HFFc6 (cell line): Measurements from ENCODE around the gene HPSE. TPM values are rescaled to one million over a fixed set of nuclear protein-coding genes. Genes with fewer than 3 reads are reported as not detected.
"Not testable (repeated sequence)": the region's sequence is repeated elsewhere in the genome, so short reads cannot be mapped to it uniquely, and the experiment has no call there.

Experiments used
- DNase-seq: peaks from one replicate; pipeline ENCODE4 v3.0.0-alpha.2; 2018
- H3K27ac Mint-ChIP-seq: 2 replicates; pipeline ENCODE4 v1.8.0; 2020; ENCODE audit warnings: mild to moderate bottlenecking, mixed read lengths
- H3K27me3 Mint-ChIP-seq: 2 replicates; pipeline ENCODE4 v1.8.0; 2021; ENCODE audit warnings: mild to moderate bottlenecking, moderate library complexity, mixed read lengths; ENCODE audit not compliant: insufficient read depth
- H3K36me3 Mint-ChIP-seq: 2 replicates; pipeline ENCODE4 v1.8.0; 2021; ENCODE audit warnings: low read depth, mixed read lengths
- H3K4me1 Mint-ChIP-seq: 2 replicates; pipeline ENCODE4 v1.8.0; 2020; ENCODE audit warnings: low read depth, mixed read lengths
- H3K4me3 Mint-ChIP-seq: 2 replicates; pipeline ENCODE4 v1.8.0; 2020; ENCODE audit warnings: mild to moderate bottlenecking, moderate library complexity, mixed read lengths
- H3K9me3 Mint-ChIP-seq: 2 replicates; pipeline ENCODE4 v1.8.0; 2020; ENCODE audit warnings: mild to moderate bottlenecking, mixed read lengths
- CTCF ChIP-seq: fragments of 200-600 bp; sonication (generic); IDR thresholded peaks from 2 replicates; pipeline ENCODE4 v1.5.0; 2021; ENCODE audit warnings: antibody characterized with exemption, mild to moderate bottlenecking
- total RNA-seq, 6 experiments: library from RNA; stranded (reverse); fragmentation: NEBNext Ultra II Directional; extraction: Animal tissue kit (Norgen Biotek cat#: 25700); gene quantifications; 2 replicates in 1 of 6; 3 replicates in 5 of 6; pipeline ENCODE4 v1.2.3, GENCODE V29; 2021

Gene HPSE
- total RNA-seq, 6 experiments from 2014 or later, result 0.33 to 1.0 (median 0.83) TPM

DNA sequence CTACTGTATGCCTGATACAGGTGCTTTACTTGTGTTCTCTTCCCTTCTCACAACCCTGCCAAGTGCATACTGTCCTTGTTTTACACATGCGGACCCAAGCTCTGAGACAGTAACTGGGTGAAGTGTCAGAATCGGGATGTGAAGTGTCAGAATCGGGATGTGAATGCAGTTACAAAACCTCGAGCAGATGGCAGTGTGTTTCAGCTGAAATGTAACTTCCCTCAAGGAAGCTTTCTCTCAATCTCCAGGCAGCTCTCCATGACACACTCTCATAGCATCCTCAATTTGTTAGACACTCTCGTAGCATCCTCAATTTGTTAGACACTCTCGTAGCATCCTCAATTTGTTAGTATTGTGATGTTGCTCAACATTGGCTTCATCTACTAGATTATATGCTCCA, 1.1 kb upstream of the HPSE start:
- no peak overlapping the region for H3K27ac Mint-ChIP-seq
- H3K36me3 Mint-ChIP-seq, result no peaks in the 10 kb centered on the region
- TF ChIP-seq CTCF, result no peak
- H3K9me3 Mint-ChIP-seq, result no peaks in the 10 kb centered on the region
- DNase-seq, result no peak
- H3K4me1 Mint-ChIP-seq, result peaks cover 10% of the 10 kb centered on the region
- peaks cover 24% of the 10 kb centered on the region for H3K27me3 Mint-ChIP-seq
- peak overlapping the region; percentile 82; the same call in 1 of the 2 replicates for H3K4me3 Mint-ChIP-seq

- H3K4me1 Mint-ChIP-seq, result peaks cover 20% of the 10 kb centered on the region
- H3K36me3 Mint-ChIP-seq, result no peaks in the 10 kb centered on the region
- TF ChIP-seq CTCF, result no peak
- no peak for DNase-seq
- H3K4me3 Mint-ChIP-seq, result no peak overlapping the region
- no peaks in the 10 kb centered on the region for H3K9me3 Mint-ChIP-seq
- H3K27me3 Mint-ChIP-seq, result peaks cover 14% of the 10 kb centered on the region; the same call in 1 of the 2 replicates
- H3K27ac Mint-ChIP-seq, result no peak overlapping the region
Measured at GRCh38 chr4:83331956-83332355, 2.7 kb downstream of the HPSE start.

DNA sequence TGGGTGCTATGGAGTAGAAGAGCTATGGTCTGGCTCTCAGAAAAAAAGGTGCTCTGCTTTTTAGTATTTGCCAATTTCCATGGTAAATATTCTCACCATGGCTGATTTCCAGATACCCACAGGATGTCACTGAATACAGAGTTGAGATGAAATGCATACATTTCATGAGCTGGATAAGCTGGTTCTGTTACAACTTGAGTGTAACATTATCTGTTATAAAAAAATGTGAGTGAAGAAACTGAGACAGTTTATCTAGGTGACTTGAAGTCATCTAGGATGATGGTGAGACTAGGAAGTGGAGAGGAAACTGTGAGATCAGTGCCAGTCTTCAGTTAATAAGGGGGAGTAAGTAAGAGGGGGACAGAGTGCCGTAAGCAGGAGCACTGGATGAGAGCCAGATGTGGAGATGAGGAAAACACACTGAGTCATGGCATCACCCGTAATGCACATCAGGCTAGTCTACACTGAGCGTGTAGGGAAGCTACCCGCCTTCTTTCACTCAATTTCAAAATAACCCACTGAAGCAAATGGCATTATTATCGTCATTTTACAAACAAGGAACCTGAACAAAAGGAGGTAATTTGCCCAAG, 5.0 kb downstream of the HPSE start:
- Mint-ChIP-seq H3K36me3 (no peaks in the 10 kb centered on the region), H3K9me3 (no peaks in the 10 kb centered on the region), H3K4me3 (no peak overlapping the region), H3K4me1 (peaks cover 10% of the 10 kb centered on the region), H3K27ac (no peak overlapping the region), H3K27me3 (peaks cover 23% of the 10 kb centered on the region; the same call in 1 of the 2 replicates)
- TF ChIP-seq CTCF, result no peak
- no peak for DNase-seq

- no peak for DNase-seq
- Mint-ChIP-seq H3K36me3 (no peaks in the 10 kb centered on the region), H3K9me3 (no peaks in the 10 kb centered on the region), H3K4me3 (no peak overlapping the region), H3K27ac (no peak overlapping the region), H3K27me3 (peaks cover 20% of the 10 kb centered on the region; the same call in 1 of the 2 replicates), H3K4me1 (peaks cover 10% of the 10 kb centered on the region)
- TF ChIP-seq CTCF, result peak; percentile 13; the same call in 1 of the 2 replicates
Measured at GRCh38 chr4:83328521-83329187, 6.0 kb downstream of the HPSE start.

DNA sequence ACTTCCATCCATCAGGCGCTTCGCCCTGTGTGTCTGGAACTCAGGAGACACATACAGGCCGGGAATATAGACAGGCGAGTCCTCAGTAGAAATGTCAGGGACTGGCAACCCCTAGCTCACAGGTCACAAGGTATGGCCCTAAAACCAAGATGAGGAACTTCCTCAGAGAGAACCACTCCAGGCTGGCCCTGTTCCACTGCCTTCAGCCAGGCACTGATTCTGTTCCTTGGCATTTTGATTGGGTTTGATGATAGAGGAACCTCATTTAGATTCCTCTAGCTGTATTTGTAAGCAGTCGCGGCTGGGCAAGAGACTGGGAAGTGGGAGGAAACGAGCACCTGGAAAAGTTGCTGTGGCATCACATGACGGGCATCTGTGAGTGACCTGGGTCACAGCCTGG, 8.1 kb downstream of the HPSE start:
- no peak for TF ChIP-seq CTCF
- no peak overlapping the region for H3K27ac Mint-ChIP-seq

GRCh38 chr4:83325306-83325705, 9.3 kb downstream of the HPSE start:
- not testable (repeated sequence) for DNase-seq, H3K27ac Mint-ChIP-seq, H3K4me3 Mint-ChIP-seq, H3K36me3 Mint-ChIP-seq, H3K9me3 Mint-ChIP-seq
- H3K4me1 Mint-ChIP-seq, result peaks cover 17% of the 10 kb centered on the region
- H3K27me3 Mint-ChIP-seq, result peaks cover 14% of the 10 kb centered on the region

More for the DNA sequence above, 8.1 kb downstream of the HPSE start:
- H3K4me3 Mint-ChIP-seq, result no peak overlapping the region
- H3K27me3 Mint-ChIP-seq, result peaks cover 17% of the 10 kb centered on the region; the same call in 1 of the 2 replicates
- H3K9me3 Mint-ChIP-seq, result no peaks in the 10 kb centered on the region
- no peak for DNase-seq
- H3K4me1 Mint-ChIP-seq, result peaks cover 10% of the 10 kb centered on the region
- no peaks in the 10 kb centered on the region for H3K36me3 Mint-ChIP-seq
